GM13976 (cell line): Measurements from ENCODE around the gene SHOX.

Experiments used
- DNase-seq: peaks from one replicate; pipeline ENCODE4 v3.0.0; 2012; ENCODE audit warnings: low spot score
- in situ Hi-C: fragments of 300-500 bp; cut with MboI; formaldehyde crosslinking; loops from one replicate; pipeline ENCODE4 v1.12.0; 2022; ENCODE audit warnings: low sequenced_read_pairs, mixed read lengths, inconsistent platforms; ENCODE audit not compliant: unreplicated experiment
- TF ChIP-seq, protein P1 (sequence below): IDR thresholded peaks from 2 replicates; pipeline ENCODE4 v1.5.1; 2012; ENCODE audit warnings: borderline replicate concordance, mild to moderate bottlenecking; ENCODE audit not compliant: insufficient read depth; ENCODE audit errors: extremely low read depth, missing control alignments, control extremely low read depth

The SHOX gene

DNA sequence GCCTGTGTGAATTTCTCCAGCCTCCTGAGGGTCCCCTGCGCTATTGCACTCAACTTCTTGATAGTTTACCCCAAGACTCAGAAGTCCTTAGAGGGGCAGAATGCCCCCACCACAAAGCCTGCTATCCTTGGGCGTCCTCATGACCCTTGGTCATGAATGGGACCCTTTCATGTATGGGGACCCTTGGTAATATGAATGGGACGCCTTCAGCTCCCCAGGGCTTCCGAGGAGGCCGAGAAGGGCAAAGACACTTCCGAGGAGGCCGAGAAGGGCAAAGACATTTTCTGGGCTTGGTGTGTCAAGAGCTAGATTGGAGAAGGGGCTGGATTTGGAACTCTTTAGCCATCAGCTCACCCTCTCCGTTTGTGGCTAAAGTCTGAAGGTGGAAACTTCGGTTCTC, 8.6 kb downstream of the SHOX start:
- in situ Hi-C loops: no loop called here
- no peak for DNase-seq
- TF ChIP-seq, protein P1, sequence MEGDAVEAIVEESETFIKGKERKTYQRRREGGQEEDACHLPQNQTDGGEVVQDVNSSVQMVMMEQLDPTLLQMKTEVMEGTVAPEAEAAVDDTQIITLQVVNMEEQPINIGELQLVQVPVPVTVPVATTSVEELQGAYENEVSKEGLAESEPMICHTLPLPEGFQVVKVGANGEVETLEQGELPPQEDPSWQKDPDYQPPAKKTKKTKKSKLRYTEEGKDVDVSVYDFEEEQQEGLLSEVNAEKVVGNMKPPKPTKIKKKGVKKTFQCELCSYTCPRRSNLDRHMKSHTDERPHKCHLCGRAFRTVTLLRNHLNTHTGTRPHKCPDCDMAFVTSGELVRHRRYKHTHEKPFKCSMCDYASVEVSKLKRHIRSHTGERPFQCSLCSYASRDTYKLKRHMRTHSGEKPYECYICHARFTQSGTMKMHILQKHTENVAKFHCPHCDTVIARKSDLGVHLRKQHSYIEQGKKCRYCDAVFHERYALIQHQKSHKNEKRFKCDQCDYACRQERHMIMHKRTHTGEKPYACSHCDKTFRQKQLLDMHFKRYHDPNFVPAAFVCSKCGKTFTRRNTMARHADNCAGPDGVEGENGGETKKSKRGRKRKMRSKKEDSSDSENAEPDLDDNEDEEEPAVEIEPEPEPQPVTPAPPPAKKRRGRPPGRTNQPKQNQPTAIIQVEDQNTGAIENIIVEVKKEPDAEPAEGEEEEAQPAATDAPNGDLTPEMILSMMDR: no peak

DNA sequence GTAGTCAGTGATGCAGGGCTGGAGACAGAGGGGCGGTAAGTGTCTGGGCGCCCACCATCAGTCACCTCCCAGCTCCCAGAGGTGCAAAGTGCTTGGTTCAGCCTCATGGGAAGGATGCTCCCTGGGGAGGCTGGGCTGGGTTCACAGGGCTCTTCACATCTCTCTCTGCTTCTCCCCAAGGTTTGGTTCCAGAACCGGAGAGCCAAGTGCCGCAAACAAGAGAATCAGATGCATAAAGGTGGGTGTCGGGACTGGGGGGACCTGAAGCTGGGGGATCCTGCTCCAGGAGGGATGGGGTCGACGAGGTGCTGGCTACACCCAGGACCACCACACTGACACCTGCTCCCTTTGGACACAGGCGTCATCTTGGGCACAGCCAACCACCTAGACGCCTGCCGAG, 10.1 kb downstream of the SHOX start:
- DNase-seq: no peak
- TF ChIP-seq, protein P1: no peak
- in situ Hi-C loops: no loop called here

DNA sequence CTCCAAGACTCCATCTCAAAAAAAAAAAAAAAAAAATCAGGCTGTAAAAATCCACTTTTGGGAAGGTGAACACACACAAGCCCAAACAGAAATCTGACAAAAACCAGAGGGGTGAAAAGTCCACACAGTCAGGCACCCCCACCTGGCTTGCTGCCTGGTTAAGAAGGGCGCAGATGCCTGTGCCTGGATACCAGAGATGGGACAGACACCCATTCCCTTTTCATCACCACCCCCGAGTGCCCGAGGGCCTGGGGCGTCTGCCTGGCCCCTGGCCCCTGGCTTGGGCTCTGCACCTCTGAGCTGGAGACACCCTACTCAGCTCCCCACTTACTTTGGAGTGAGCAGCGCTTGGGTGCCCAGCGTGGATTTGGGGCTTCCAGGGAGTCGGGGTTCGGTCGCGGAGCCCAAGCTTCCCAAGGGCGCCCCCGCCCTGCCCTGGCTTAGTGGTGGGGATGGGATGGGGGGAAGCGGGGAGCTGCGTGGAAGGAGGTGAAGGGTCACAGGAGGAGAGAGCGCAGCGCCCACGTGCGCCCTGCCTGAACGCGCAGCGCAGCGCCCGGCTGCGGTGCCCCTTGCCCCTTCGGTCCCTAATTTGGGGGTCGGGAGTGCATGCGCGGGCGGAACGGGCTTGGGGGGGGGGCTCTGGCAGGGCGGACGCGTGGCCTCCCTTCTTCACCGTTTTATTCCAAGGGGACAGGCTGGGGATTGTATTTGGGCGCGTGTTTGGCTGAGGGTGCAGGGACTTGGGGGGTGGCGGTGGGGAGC, 11.3 kb downstream of the SHOX start:
- DNase-seq: no peak
- in situ Hi-C loops: no loop called here
- TF ChIP-seq, protein P1: no peak

DNA sequence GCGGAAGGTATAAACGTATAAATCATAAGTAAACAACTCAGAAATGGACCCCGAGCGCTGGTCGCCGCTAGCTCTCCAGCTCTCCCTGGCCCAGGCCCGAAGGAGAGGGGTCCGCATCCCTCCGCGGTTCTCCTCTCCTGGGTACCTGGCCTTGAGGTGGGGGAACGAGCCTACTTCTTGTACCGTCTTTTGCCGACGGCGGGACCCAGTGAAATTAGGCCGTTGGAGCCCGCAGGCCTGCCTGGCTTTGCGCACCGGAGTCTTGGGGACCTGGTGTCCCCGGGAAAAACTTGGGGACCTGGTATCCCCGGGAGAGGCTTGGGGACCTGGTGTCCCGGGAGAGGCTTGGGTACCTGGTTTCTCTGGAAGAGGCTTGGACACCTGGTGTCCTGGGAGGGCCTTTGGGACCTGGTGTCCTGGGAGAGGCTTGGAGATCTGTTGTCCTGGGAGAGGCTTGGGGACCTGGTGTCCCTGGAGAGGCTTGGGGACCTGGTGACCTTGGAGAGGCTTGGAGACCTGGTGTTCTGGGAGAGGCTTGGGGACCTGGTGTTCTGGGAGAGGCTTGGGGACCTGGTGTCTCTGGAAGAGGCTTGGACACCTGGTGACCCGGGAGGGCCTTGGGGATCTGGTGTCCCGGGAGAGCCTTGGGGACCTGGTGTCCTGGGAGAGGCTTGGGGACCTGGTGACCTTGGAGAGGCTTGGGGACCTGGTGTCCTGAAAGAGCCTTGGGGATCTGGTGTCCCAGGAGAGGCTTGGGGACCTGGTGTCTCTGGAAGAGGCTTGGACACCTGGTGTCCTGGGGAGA, 12.0 kb downstream of the SHOX start:
- no peak for DNase-seq
- in situ Hi-C loops: no loop called here
- TF ChIP-seq, protein P1: no peak

DNA sequence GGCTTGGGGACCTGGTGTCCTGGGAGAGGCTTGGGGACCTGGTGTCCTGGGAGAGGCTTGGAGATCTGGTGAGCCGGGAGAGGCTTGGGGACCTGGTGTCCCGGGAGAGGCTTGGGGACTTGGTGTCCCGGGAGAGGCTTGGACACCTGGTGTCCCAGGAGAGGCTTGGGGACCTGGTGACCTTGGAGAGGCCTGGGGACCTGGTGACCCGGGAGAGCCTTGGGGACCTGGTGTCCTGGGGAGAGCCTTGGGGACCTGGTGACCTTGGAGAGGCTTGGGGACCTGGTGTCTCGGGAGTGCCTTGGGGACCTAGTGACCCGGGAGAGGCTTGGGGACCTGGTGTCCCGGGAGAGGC, 12.6 kb downstream of the SHOX start:
- in situ Hi-C loops: no loop called here
- no peak for DNase-seq
- TF ChIP-seq, protein P1: no peak

DNA sequence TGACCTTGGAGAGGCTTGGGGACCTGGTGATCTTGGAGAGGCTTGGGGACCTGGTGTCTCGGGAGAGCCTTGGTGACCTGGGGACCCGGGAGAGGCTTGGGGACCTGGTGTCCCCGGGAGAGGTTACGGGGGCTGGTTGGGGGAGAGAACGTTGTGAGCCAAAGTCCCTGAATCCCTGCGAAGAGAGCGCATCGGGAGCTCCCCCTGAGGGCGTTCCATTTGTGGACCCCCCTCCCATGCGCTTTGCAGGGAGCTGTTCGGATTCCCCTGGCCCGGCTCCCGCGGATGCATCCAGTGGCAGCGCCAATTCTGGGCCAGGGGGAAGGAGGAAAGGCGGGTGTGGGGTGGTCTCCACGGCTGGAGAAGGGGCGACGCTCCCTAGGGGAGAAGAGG, 13.3 kb downstream of the SHOX start:
- no peak for DNase-seq
- in situ Hi-C loops: no loop called here

More for the DNA sequence above, 13.3 kb downstream of the SHOX start:
- TF ChIP-seq, protein P1: no peak
